Measurements from ENCODE around the gene ATP8A2. TPM values are rescaled to one million over a fixed set of nuclear protein-coding genes. Genes with fewer than 3 reads are reported as not detected.

ATP8A2 gene
- total RNA-seq, 1 experiment from 2014 or later = not detected

- ChIA-PET CTCF (no interaction called here), POLR2A (ENCODE audit: unreplicated experiment) (no interaction called here)
- H3K4me1 ChIP-seq (replicated peaks; ENCODE audit: insufficient read depth) = peaks cover 8% of the 10 kb centered on the region; the same call in 1 of the 2 replicates
- DNase-seq = no peak
- no peak overlapping the region for H2AFZ ChIP-seq
- intact Hi-C loops (cut with micrococcal nuclease; ENCODE audit: unreplicated experiment) = no loop called here
- no peaks in the 10 kb centered on the region for H3K9me3 ChIP-seq (ENCODE audit: insufficient read depth, low read depth)
- no peaks in the 10 kb centered on the region for H4K20me1 ChIP-seq (ENCODE audit: insufficient read depth)
- no peaks in the 10 kb centered on the region for H3K79me2 ChIP-seq (ENCODE audit: low read depth)
- H3F3A ChIP-seq (ENCODE audit: insufficient read depth, low read depth) = peaks cover 9% of the 10 kb centered on the region; the same call in 1 of the 2 replicates
- TF ChIP-seq, protein P1, sequence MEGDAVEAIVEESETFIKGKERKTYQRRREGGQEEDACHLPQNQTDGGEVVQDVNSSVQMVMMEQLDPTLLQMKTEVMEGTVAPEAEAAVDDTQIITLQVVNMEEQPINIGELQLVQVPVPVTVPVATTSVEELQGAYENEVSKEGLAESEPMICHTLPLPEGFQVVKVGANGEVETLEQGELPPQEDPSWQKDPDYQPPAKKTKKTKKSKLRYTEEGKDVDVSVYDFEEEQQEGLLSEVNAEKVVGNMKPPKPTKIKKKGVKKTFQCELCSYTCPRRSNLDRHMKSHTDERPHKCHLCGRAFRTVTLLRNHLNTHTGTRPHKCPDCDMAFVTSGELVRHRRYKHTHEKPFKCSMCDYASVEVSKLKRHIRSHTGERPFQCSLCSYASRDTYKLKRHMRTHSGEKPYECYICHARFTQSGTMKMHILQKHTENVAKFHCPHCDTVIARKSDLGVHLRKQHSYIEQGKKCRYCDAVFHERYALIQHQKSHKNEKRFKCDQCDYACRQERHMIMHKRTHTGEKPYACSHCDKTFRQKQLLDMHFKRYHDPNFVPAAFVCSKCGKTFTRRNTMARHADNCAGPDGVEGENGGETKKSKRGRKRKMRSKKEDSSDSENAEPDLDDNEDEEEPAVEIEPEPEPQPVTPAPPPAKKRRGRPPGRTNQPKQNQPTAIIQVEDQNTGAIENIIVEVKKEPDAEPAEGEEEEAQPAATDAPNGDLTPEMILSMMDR (conservative IDR thresholded peaks at IDR 0.05) = no peak
- no peak for TF ChIP-seq EZH2 (IDR thresholded peaks at IDR 0.05; ENCODE audit: low read depth)
- H3K9me2 ChIP-seq (ENCODE audit: insufficient read depth) = no peaks in the 10 kb centered on the region; the same call in 1 of the 2 replicates
- no peak overlapping the region for H3K27ac ChIP-seq
- no peaks in the 10 kb centered on the region for H3K36me3 ChIP-seq (ENCODE audit: low read depth)
- H3K4me2 ChIP-seq = no peak overlapping the region
- H3K4me3 ChIP-seq = no peak overlapping the region
- H3K27me3 ChIP-seq (ENCODE audit: insufficient read depth, low read depth) = peaks cover 78% of the 10 kb centered on the region
- BruUV-seq (replicated peaks) = no TSS peak
Measured at GRCh38 chr13:26019251-26019650, 647.5 kb downstream of the ATP8A2 start.

DNA sequence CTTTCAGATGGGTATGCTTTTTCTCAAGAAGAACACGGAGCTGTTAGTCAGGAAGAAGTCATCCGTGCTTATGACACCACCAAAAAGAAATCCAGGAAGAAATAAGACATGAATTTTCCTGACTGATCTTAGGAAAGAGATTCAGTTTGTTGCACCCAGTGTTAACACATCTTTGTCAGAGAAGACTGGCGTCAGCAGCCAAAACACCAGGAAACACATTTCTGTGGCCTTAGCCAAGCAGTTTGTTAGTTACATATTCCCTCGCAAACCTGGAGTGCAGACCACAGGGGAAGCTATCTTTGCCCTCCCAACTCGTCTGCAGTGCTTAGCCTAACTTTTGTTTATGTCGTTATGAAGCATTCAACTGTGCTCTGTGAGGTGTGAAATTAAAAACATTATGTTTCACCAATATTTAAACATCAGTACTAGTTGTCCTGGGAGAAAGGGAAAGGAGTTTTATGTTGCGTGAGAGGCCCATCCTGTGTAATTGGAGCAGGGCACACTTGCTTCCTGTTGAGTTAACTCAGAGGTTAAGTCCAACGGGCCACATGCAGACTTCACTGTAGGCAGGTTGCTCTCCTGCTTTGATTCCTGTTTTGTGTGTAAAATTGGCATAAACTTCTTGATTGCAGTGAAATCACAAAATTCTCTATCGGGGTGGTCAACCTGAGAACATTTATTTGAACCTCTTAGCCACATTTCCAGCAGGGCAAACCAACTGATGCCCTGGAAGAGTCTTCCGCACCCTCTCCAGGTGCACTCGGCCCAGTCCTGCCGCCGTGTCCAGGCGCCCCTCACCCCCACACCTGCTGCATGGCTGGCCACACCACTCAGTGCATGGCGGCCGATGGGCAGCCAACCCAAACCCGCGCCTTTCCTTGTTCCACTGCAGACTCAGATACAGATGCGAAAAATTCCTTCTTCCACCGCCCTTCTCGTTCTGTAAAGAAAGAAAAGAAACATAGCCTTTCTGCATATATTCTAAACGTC is 648.4 kb downstream of the ATP8A2 start:
- intact Hi-C loops (cut with micrococcal nuclease; ENCODE audit: unreplicated experiment) = no loop called here
- Histone ChIP-seq H3K27ac (0 out of 2 replicates have a peak overlapping the region, but pooled peaks have one; percentile 27), H3K79me2 (ENCODE audit: low read depth) (no peaks in the 10 kb centered on the region), H3K9me2 (ENCODE audit: insufficient read depth) (no peaks in the 10 kb centered on the region; the same call in 1 of the 2 replicates), H2AFZ (no peak overlapping the region), H3K4me1 (replicated peaks; ENCODE audit: insufficient read depth) (peaks cover 8% of the 10 kb centered on the region; the same call in 1 of the 2 replicates), H3K4me2 (no peak overlapping the region), H3K4me3 (no peak overlapping the region), H3F3A (ENCODE audit: insufficient read depth, low read depth) (peaks cover 9% of the 10 kb centered on the region; the same call in 1 of the 2 replicates), H3K36me3 (ENCODE audit: low read depth) (no peaks in the 10 kb centered on the region), H3K27me3 (ENCODE audit: insufficient read depth, low read depth) (peaks cover 76% of the 10 kb centered on the region), H3K9me3 (ENCODE audit: insufficient read depth, low read depth) (no peaks in the 10 kb centered on the region), H4K20me1 (ENCODE audit: insufficient read depth) (no peaks in the 10 kb centered on the region)
- POLR2A ChIA-PET (ENCODE audit: unreplicated experiment) = no interaction called here
- CTCF ChIA-PET = no interaction called here
- no TSS peak for BruUV-seq (replicated peaks)
- TF ChIP-seq EZH2 (IDR thresholded peaks at IDR 0.05; ENCODE audit: low read depth) = no peak
- TF ChIP-seq, protein P1 (conservative IDR thresholded peaks at IDR 0.05) = no peak
- DNase-seq = peak in 1 of 2 experiments; percentile 68

DNA sequence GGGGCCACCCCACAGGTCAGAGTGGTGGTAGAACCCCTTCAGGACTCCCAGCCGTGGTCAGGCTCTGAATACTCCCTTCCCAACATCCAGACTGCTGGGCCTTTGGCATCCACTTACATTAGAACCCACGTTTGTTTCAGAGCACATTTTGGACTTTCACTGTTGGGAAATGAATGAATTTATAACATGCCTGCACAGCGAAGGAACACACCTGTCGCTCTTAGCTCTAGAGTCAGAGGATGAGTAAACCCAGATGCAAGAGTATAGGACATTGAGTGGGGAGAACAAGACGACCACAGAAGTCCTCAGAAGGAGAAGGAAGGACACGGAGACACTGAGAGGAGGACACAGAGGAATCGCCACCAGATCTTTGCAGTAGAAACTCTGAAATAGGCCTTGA is 649.1 kb downstream of the ATP8A2 start:
- intact Hi-C loops (cut with micrococcal nuclease; ENCODE audit: unreplicated experiment) = no loop called here
- H3K4me1 ChIP-seq (replicated peaks; ENCODE audit: insufficient read depth) = peaks cover 8% of the 10 kb centered on the region; the same call in 1 of the 2 replicates
- H3F3A ChIP-seq (ENCODE audit: insufficient read depth, low read depth) = peaks cover 9% of the 10 kb centered on the region; the same call in 1 of the 2 replicates
- H2AFZ ChIP-seq = no peak overlapping the region
- TF ChIP-seq EZH2 (IDR thresholded peaks at IDR 0.05; ENCODE audit: low read depth) = no peak
- TF ChIP-seq, protein P1 (conservative IDR thresholded peaks at IDR 0.05) = no peak
- no peaks in the 10 kb centered on the region for H3K79me2 ChIP-seq (ENCODE audit: low read depth)
- BruUV-seq (replicated peaks) = no TSS peak
- ChIA-PET CTCF (no interaction called here), POLR2A (ENCODE audit: unreplicated experiment) (no interaction called here)
- 0 out of 2 replicates have a peak overlapping the region, but pooled peaks have one; percentile 3 for H3K27ac ChIP-seq
- H3K4me2 ChIP-seq = no peak overlapping the region
- H3K36me3 ChIP-seq (ENCODE audit: low read depth) = no peaks in the 10 kb centered on the region
- H3K9me3 ChIP-seq (ENCODE audit: insufficient read depth, low read depth) = no peaks in the 10 kb centered on the region
- DNase-seq = no peak
- no peaks in the 10 kb centered on the region; the same call in 1 of the 2 replicates for H3K9me2 ChIP-seq (ENCODE audit: insufficient read depth)
- H3K27me3 ChIP-seq (ENCODE audit: insufficient read depth, low read depth) = peaks cover 76% of the 10 kb centered on the region
- H3K4me3 ChIP-seq = no peak overlapping the region
- H4K20me1 ChIP-seq (ENCODE audit: insufficient read depth) = no peaks in the 10 kb centered on the region
